Mucosa of rectum (tissue), 2 donors: ENCODE data around the gene STEAP4.

Source experiments
- H3K27ac ChIP-seq, 2 donors: one replicate each; pipeline ENCODE4 v1.7.0; 2013; ENCODE audit warnings: inconsistent platforms in 2 of 2, low read depth in 2 of 2, low read length in 2 of 2
- H3K27me3 ChIP-seq, 2 donors: one replicate each; pipeline ENCODE4 v1.7.0; 2013; ENCODE audit warnings: low read length in 2 of 2; ENCODE audit not compliant: control insufficient read depth in 2 of 2, insufficient read depth in 2 of 2
- H3K36me3 ChIP-seq, 2 donors: one replicate each; pipeline ENCODE4 v1.7.0; 2013; ENCODE audit warnings: low read length in 2 of 2; ENCODE audit not compliant: control insufficient read depth in 2 of 2, insufficient read depth in 2 of 2
- H3K4me1 ChIP-seq, 2 donors: one replicate each; pipeline ENCODE4 v1.7.0; 2013; ENCODE audit warnings: low read length in 2 of 2, mild to moderate bottlenecking in 1 of 2; ENCODE audit not compliant: control insufficient read depth in 2 of 2, insufficient read depth in 2 of 2
- H3K4me3 ChIP-seq, 2 donors: one replicate each; pipeline ENCODE4 v1.7.0; 2013; ENCODE audit warnings: low read length in 2 of 2
- H3K9ac ChIP-seq, 2 donors: one replicate each; pipeline ENCODE4 v1.7.0; 2013; ENCODE audit warnings: low read length in 2 of 2, low read depth in 1 of 2, mild to moderate bottlenecking in 1 of 2
- H3K9me3 ChIP-seq, 2 donors: one replicate each; pipeline ENCODE4 v1.7.0; 2013; ENCODE audit warnings: low read length in 2 of 2; ENCODE audit not compliant: control insufficient read depth in 2 of 2
- donor health status: healthy.
- donor health status: Normal muscosa, but diverticular disease.

Gene STEAP4

DNA sequence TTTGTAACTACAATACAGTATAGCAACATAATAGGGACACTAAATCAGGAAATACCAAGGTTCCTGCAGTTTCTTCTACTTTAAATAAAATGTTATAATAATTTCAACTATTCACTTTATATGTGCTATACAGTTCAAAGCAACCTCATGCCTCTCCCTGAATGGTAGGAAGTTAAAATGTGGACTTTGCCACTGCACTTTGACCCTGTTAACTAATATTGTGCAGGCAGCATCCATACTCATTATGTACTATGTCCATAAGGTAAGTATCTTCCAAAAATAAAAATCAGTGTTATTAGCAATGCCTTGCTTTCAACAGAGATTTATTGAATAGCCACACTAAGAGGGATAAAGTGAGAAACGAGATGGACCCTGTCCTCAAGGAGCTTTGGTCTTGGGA lies 4.8 kb downstream of the STEAP4 start:
- no peak overlapping the region for H3K4me3 ChIP-seq

GRCh38 chr7:88300401-88300945 lies 6.2 kb downstream of the STEAP4 start:
- no peaks in the 10 kb centered on the region for H3K27me3 ChIP-seq
- H3K4me1 ChIP-seq: no peaks in the 10 kb centered on the region
- H3K9me3 ChIP-seq: no peaks in the 10 kb centered on the region
- no peak overlapping the region for H3K27ac ChIP-seq
- H3K4me3 ChIP-seq: no peak overlapping the region
- no peaks in the 10 kb centered on the region for H3K36me3 ChIP-seq
- no peak overlapping the region for H3K9ac ChIP-seq

More for the DNA sequence above, 4.8 kb downstream of the STEAP4 start:
- Histone ChIP-seq H3K9ac (no peak overlapping the region), H3K27me3 (no peaks in the 10 kb centered on the region), H3K4me1 (peaks cover 0 to 4% of the 10 kb centered on the region in 2 donors), H3K36me3 (no peaks in the 10 kb centered on the region), H3K9me3 (no peaks in the 10 kb centered on the region), H3K27ac (no peak overlapping the region)

DNA sequence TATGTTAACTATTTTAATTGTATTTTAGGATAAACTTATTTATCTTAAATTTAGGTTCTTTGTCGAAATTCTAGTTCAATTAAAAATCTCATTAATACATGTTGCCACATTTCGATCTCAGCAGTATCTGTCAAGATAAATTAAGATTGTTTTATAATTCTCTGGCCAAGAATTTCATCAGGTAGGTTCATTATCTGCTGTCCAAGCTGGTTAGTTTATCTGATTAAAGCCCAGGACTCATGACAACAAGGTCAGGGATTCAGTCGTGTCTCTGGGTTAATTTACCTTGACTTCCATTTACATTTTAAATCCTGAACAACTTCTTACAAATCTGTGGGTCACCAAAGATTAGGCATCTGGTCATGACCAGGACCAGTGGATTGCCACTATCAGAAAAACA lies 7.6 kb downstream of the STEAP4 start:
- Histone ChIP-seq H3K27me3 (no peaks in the 10 kb centered on the region), H3K36me3 (no peaks in the 10 kb centered on the region), H3K4me3 (no peak overlapping the region), H3K27ac (no peak overlapping the region), H3K4me1 (no peaks in the 10 kb centered on the region), H3K9me3 (no peaks in the 10 kb centered on the region), H3K9ac (no peak overlapping the region)

GRCh38 chr7:88293866-88294265 lies 12.8 kb downstream of the STEAP4 start:
- Histone ChIP-seq H3K9ac (no peak overlapping the region), H3K9me3 (no peaks in the 10 kb centered on the region), H3K36me3 (no peaks in the 10 kb centered on the region), H3K4me1 (no peaks in the 10 kb centered on the region), H3K4me3 (no peak overlapping the region), H3K27ac (no peak overlapping the region), H3K27me3 (no peaks in the 10 kb centered on the region)

DNA sequence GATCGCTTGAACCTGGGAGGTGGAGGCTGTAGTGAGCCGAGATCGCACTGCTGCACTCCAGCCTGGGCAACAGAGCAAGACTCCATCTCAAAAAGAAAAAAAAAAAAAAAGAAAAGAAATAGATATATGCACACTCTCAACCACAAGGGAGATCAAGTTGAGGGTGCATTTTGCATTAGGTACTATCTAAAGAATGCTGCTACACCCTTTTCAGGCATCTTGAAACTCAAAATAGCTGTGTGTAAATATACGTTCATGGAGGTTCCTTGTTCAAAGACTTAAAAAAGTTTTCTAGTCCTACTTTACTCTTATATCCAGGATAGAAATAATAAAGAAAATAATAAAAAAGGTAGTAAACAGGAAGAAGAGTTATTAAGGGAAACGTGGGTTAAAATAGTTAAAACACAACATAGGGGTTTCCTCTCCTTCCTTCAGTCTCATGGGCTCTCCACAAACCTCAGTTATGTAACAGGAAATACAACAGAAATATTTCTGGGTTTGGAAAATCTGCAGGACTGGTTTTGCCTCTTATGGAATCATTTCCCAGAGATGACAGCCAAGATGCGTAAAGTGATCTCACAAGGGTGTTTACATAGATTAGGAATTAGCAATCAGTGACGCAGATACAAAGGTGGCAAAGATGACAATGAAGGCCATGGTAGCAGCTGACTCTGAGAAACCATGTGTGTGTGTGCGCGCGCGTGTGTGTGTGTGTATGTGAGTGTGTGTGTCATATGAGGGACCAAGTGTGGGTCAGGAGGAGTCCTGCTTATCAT lies 15.1 kb downstream of the STEAP4 start:
- H3K27me3 ChIP-seq: no peaks in the 10 kb centered on the region
- H3K4me1 ChIP-seq: no peaks in the 10 kb centered on the region
- H3K27ac ChIP-seq: no peak overlapping the region

GRCh38 chr7:88290491-88290890 lies 16.2 kb downstream of the STEAP4 start:
- H3K9me3 ChIP-seq: no peaks in the 10 kb centered on the region
- no peak overlapping the region for H3K27ac ChIP-seq
- no peaks in the 10 kb centered on the region for H3K4me1 ChIP-seq
- no peaks in the 10 kb centered on the region for H3K36me3 ChIP-seq
- H3K4me3 ChIP-seq: no peak overlapping the region
- no peak overlapping the region for H3K9ac ChIP-seq
- no peaks in the 10 kb centered on the region for H3K27me3 ChIP-seq

More for the DNA sequence above, 15.1 kb downstream of the STEAP4 start:
- no peak overlapping the region for H3K4me3 ChIP-seq
- H3K9ac ChIP-seq: no peak overlapping the region
- no peaks in the 10 kb centered on the region for H3K36me3 ChIP-seq
- H3K9me3 ChIP-seq: no peaks in the 10 kb centered on the region

- Histone ChIP-seq H3K4me1 (no peaks in the 10 kb centered on the region), H3K9ac (no peak overlapping the region), H3K36me3 (no peaks in the 10 kb centered on the region), H3K27me3 (no peaks in the 10 kb centered on the region), H3K9me3 (no peaks in the 10 kb centered on the region), H3K27ac (no peak overlapping the region), H3K4me3 (no peak overlapping the region)
Observed at GRCh38 chr7:88289564-88290025, 17.1 kb downstream of the STEAP4 start.

GRCh38 chr7:88281749-88282148 lies 24.9 kb downstream of the STEAP4 start:
- Histone ChIP-seq H3K9me3 (no peaks in the 10 kb centered on the region), H3K4me3 (no peak overlapping the region), H3K27me3 (no peaks in the 10 kb centered on the region), H3K4me1 (peaks cover 0 to 3% of the 10 kb centered on the region in 2 donors), H3K36me3 (no peaks in the 10 kb centered on the region), H3K9ac (no peak overlapping the region), H3K27ac (no peak overlapping the region)

DNA sequence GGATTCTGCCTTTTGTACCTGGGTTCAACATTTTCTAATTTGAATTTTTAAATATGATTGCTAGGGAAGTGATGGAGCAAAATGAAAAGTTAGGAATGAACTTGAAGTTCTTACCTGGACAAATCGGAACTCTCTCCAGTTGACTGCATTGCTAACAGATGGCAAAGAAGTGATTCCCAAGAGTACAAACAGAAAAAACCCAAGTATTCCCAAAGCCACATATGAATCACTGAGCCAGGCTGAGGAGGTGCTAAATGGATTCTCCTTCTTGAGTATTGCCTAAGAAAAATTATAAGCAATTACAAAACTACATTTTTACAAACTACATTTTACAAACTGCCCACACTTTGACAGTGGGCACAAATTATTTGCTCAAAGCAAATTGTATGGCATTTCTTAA lies 25.9 kb downstream of the STEAP4 start:
- Histone ChIP-seq H3K4me1 (peaks cover 0 to 3% of the 10 kb centered on the region in 2 donors), H3K4me3 (no peak overlapping the region), H3K9ac (no peak overlapping the region), H3K36me3 (no peaks in the 10 kb centered on the region), H3K27me3 (no peaks in the 10 kb centered on the region), H3K9me3 (no peaks in the 10 kb centered on the region), H3K27ac (no peak overlapping the region)

GRCh38 chr7:88279323-88279722 lies 27.4 kb downstream of the STEAP4 start:
- no peak overlapping the region for H3K9ac ChIP-seq
- no peaks in the 10 kb centered on the region for H3K9me3 ChIP-seq
- peaks cover 0 to 3% of the 10 kb centered on the region in 2 donors for H3K4me1 ChIP-seq
- H3K27ac ChIP-seq: no peak overlapping the region
- no peak overlapping the region for H3K4me3 ChIP-seq
- no peaks in the 10 kb centered on the region for H3K36me3 ChIP-seq
- H3K27me3 ChIP-seq: no peaks in the 10 kb centered on the region
